AG10803 (cell line): ENCODE results near the gene MYB.
"Not testable (repeated sequence)": the region's sequence is repeated elsewhere in the genome, so short reads cannot be mapped to it uniquely, and the experiment has no call there.

Experiments used
- DNase-seq: peaks from one replicate; pipeline ENCODE4 v3.0.0; 2010; ENCODE audit warnings: low read depth
- H3K4me3 ChIP-seq: 2 replicates; pipeline ENCODE4 v1.5.1; 2011; ENCODE audit warnings: mild to moderate bottlenecking, low read length, control low read depth
- CTCF ChIP-seq: conservative IDR thresholded peaks from 2 replicates; pipeline ENCODE4 v1.5.1; 2011; ENCODE audit warnings: mild to moderate bottlenecking, low read length, control low read depth, inconsistent platforms

Gene MYB

GRCh38 chr6:135158397-135158796, 22.7 kb upstream of the MYB start:
- no peak for DNase-seq
- no peak overlapping the region for H3K4me3 ChIP-seq
- no peak for TF ChIP-seq CTCF

GRCh38 chr6:135159531-135159930, 21.6 kb upstream of the MYB start:
- TF ChIP-seq CTCF = no peak
- no peak for DNase-seq
- no peak overlapping the region for H3K4me3 ChIP-seq

GRCh38 chr6:135161411-135162395, 19.4 kb upstream of the MYB start:
- DNase-seq = no peak
- no peak overlapping the region for H3K4me3 ChIP-seq
- TF ChIP-seq CTCF = no peak

GRCh38 chr6:135162678-135163439, 18.2 kb upstream of the MYB start:
- no peak for DNase-seq
- no peak overlapping the region for H3K4me3 ChIP-seq
- peak; percentile 62 for TF ChIP-seq CTCF

- TF ChIP-seq CTCF = no peak
Measured at GRCh38 chr6:135163440-135163738, 17.7 kb upstream of the MYB start.

GRCh38 chr6:135164387-135164786, 16.7 kb upstream of the MYB start:
- not testable (repeated sequence) for DNase-seq, H3K4me3 ChIP-seq

More at GRCh38 chr6:135163440-135163738, 17.7 kb upstream of the MYB start:
- no peak overlapping the region for H3K4me3 ChIP-seq
- no peak for DNase-seq

- no peak for TF ChIP-seq CTCF
- no peak overlapping the region for H3K4me3 ChIP-seq
- no peak for DNase-seq
Measured at GRCh38 chr6:135165031-135165430, 16.1 kb upstream of the MYB start.
